SK-N-SH (cell line): ENCODE measurements around the gene TIE1.

Experiments
- CHD2 ChIP-seq: fragments of 150-350 bp; IDR thresholded peaks from 2 replicates; pipeline ENCODE4 v1.6.1; 2018; ENCODE audit warnings: low read length; ENCODE audit not compliant: partially characterized antibody
- EP300 ChIP-seq, 2 experiments: IDR thresholded peaks; 2 replicates each; pipeline versions ENCODE4 v1.4.0 to v1.6.1; 2012; ENCODE audit warnings: borderline replicate concordance in 1 of 2, low read depth in 1 of 2, low read length in 1 of 2
- EZH2phosphoT487 ChIP-seq: fragments of 200-600 bp; sonication (generic); IDR thresholded peaks from 2 replicates; pipeline ENCODE4 v1.6.1; 2017; ENCODE audit warnings: low read depth, mixed run types, mild to moderate bottlenecking, antibody characterized with exemption, moderate library complexity, borderline replicate concordance
- FOXM1 ChIP-seq: IDR thresholded peaks from 2 replicates; pipeline ENCODE4 v1.4.0; 2012; ENCODE audit warnings: low read depth, mild to moderate bottlenecking
- GABPA ChIP-seq: IDR thresholded peaks from 2 replicates; pipeline ENCODE4 v1.4.0; 2012; ENCODE audit warnings: low read depth, mild to moderate bottlenecking
- JUND ChIP-seq: IDR thresholded peaks from 2 replicates; pipeline ENCODE4 v1.4.0; 2012
- POLR2AphosphoS5 ChIP-seq: IDR thresholded peaks from 2 replicates; pipeline ENCODE4 v1.6.1; 2012; ENCODE audit warnings: low read depth, low read length
- RAD21 ChIP-seq: IDR thresholded peaks from 2 replicates; pipeline ENCODE4 v1.6.1; 2012; ENCODE audit warnings: mild to moderate bottlenecking, low read length
- RCOR1 ChIP-seq: fragments of 150-350 bp; IDR thresholded peaks from 2 replicates; pipeline ENCODE4 v1.6.1; 2017; ENCODE audit warnings: antibody characterized with exemption, low read length
- SMC3 ChIP-seq: IDR thresholded peaks from 2 replicates; pipeline ENCODE4 v1.6.1; 2012; ENCODE audit warnings: low read depth, low read length, improper control_type of control experiment
- TEAD4 ChIP-seq: IDR thresholded peaks from 2 replicates; pipeline ENCODE4 v1.4.0; 2012; ENCODE audit warnings: mild to moderate bottlenecking, borderline replicate concordance; ENCODE audit not compliant: insufficient read depth
- YY1 ChIP-seq: IDR thresholded peaks from 2 replicates; pipeline ENCODE4 v1.4.0; 2012; ENCODE audit warnings: low read depth, mild to moderate bottlenecking
- TF ChIP-seq, protein P1 (sequence below): fragments of 200-600 bp; sonication (generic); IDR thresholded peaks from 2 replicates; pipeline ENCODE4 v1.6.1; 2017; ENCODE audit warnings: antibody characterized with exemption, mild to moderate bottlenecking, moderate library complexity
- TF ChIP-seq, protein P2 (sequence below): IDR thresholded peaks from 2 replicates; pipeline ENCODE4 v1.6.1; 2012; ENCODE audit warnings: mild to moderate bottlenecking, low read depth, low read length, moderate library complexity

DNA sequence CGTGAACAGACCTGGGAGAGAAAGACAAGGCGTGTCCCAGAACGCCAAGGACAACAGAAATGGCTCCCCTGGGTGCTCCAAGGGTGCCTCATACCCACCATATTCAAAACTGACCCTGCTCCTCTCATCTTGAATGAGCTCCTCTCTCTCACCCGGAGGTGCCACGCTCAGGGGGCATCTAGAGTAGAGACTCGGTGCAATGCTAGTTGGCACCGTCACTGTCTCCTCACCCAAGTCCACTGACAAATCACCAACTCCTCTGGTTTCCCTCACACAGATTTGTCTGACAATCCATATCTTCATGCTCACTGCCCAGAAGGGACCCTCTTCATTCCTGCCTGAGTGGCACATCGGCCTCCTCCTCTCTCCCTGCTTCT is 26.0 kb upstream of the TIE1 start:
- TF ChIP-seq CHD2 (no peak), JUND (no peak), EP300 (IDR thresholded peaks at IDR 0.05; ENCODE audit: borderline replicate concordance in 1 of 2, low read depth in 1 of 2, low read length in 1 of 2) (no peak), GABPA (no peak), SMC3 (no peak), YY1 (no peak), FOXM1 (no peak), POLR2AphosphoS5 (no peak), EZH2phosphoT487 (no peak), TEAD4 (no peak), RCOR1 (no peak), RAD21 (no peak)
- TF ChIP-seq, protein P1, sequence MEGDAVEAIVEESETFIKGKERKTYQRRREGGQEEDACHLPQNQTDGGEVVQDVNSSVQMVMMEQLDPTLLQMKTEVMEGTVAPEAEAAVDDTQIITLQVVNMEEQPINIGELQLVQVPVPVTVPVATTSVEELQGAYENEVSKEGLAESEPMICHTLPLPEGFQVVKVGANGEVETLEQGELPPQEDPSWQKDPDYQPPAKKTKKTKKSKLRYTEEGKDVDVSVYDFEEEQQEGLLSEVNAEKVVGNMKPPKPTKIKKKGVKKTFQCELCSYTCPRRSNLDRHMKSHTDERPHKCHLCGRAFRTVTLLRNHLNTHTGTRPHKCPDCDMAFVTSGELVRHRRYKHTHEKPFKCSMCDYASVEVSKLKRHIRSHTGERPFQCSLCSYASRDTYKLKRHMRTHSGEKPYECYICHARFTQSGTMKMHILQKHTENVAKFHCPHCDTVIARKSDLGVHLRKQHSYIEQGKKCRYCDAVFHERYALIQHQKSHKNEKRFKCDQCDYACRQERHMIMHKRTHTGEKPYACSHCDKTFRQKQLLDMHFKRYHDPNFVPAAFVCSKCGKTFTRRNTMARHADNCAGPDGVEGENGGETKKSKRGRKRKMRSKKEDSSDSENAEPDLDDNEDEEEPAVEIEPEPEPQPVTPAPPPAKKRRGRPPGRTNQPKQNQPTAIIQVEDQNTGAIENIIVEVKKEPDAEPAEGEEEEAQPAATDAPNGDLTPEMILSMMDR = no peak
- TF ChIP-seq, protein P2, sequence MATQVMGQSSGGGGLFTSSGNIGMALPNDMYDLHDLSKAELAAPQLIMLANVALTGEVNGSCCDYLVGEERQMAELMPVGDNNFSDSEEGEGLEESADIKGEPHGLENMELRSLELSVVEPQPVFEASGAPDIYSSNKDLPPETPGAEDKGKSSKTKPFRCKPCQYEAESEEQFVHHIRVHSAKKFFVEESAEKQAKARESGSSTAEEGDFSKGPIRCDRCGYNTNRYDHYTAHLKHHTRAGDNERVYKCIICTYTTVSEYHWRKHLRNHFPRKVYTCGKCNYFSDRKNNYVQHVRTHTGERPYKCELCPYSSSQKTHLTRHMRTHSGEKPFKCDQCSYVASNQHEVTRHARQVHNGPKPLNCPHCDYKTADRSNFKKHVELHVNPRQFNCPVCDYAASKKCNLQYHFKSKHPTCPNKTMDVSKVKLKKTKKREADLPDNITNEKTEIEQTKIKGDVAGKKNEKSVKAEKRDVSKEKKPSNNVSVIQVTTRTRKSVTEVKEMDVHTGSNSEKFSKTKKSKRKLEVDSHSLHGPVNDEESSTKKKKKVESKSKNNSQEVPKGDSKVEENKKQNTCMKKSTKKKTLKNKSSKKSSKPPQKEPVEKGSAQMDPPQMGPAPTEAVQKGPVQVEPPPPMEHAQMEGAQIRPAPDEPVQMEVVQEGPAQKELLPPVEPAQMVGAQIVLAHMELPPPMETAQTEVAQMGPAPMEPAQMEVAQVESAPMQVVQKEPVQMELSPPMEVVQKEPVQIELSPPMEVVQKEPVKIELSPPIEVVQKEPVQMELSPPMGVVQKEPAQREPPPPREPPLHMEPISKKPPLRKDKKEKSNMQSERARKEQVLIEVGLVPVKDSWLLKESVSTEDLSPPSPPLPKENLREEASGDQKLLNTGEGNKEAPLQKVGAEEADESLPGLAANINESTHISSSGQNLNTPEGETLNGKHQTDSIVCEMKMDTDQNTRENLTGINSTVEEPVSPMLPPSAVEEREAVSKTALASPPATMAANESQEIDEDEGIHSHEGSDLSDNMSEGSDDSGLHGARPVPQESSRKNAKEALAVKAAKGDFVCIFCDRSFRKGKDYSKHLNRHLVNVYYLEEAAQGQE = no peak
